GM21576 (cell line): Measurements from ENCODE around the gene GALNT2.

Experiments used
- ATAC-seq: cut with Tn5 transposase; IDR thresholded peaks from one replicate; pipeline ENCODE4 v1.9.1; 2021; ENCODE audit warnings: mild to moderate bottlenecking, moderate library complexity; ENCODE audit not compliant: unreplicated experiment

GALNT2 gene

GRCh38 chr1:230310381-230311163, 243.5 kb downstream of the GALNT2 start:
- no peak for ATAC-seq

- ATAC-seq = no peak
Observed at GRCh38 chr1:230312676-230313075, 245.6 kb downstream of the GALNT2 start.

GRCh38 chr1:230313453-230314141, 246.6 kb downstream of the GALNT2 start:
- ATAC-seq = no peak

- ATAC-seq = no peak
Observed at GRCh38 chr1:230314142-230314470, 247.1 kb downstream of the GALNT2 start.

GRCh38 chr1:230315099-230315498, 248.1 kb downstream of the GALNT2 start:
- no peak for ATAC-seq

- ATAC-seq = no peak
Observed at GRCh38 chr1:230316864-230317745, 250.1 kb downstream of the GALNT2 start.

GRCh38 chr1:230317823-230318819, 251.1 kb downstream of the GALNT2 start:
- ATAC-seq = no peak

GRCh38 chr1:230319014-230319747, 252.1 kb downstream of the GALNT2 start:
- no peak for ATAC-seq

- ATAC-seq = no peak
Observed at GRCh38 chr1:230320804-230321203, 253.8 kb downstream of the GALNT2 start.

GRCh38 chr1:230321341-230321740, 254.3 kb downstream of the GALNT2 start:
- no peak for ATAC-seq

GRCh38 chr1:230321741-230322420, 254.8 kb downstream of the GALNT2 start:
- no peak for ATAC-seq

GRCh38 chr1:230322421-230322756, 255.4 kb downstream of the GALNT2 start:
- no peak for ATAC-seq

- ATAC-seq = no peak
Observed at GRCh38 chr1:230322967-230323547, 256.0 kb downstream of the GALNT2 start.

- ATAC-seq = no peak
Observed at GRCh38 chr1:230323686-230324085, 256.6 kb downstream of the GALNT2 start.

- no peak for ATAC-seq
Observed at GRCh38 chr1:230326971-230327891, 260.2 kb downstream of the GALNT2 start.

- no peak for ATAC-seq
Observed at GRCh38 chr1:230327892-230328284, 260.9 kb downstream of the GALNT2 start.

GRCh38 chr1:230328342-230329015, 261.4 kb downstream of the GALNT2 start:
- ATAC-seq = no peak
